ENCODE results near the gene NPIPB12.
"Not testable (repeated sequence)": the region's sequence is repeated elsewhere in the genome, so short reads cannot be mapped to it uniquely, and the experiment has no call there.

GRCh38 chr16:29465985-29466824 lies 40.0 kb downstream of the NPIPB12 start:
- TF ChIP-seq POLR2A (IDR thresholded peaks at IDR 0.05; ENCODE audit: low read depth); CTCF (IDR thresholded peaks at IDR 0.05); POLR2AphosphoS5 (IDR thresholded peaks at IDR 0.05); EP300 (IDR thresholded peaks at IDR 0.05): not testable (repeated sequence)

All from esophagus muscularis mucosa (tissue), 4 donors.